IMR-90 (cell line): Measurements from ENCODE around the gene SAA1. TPM values are rescaled to one million over a fixed set of nuclear protein-coding genes. Genes with fewer than 3 reads are reported as not detected.

Source experiments
- ATAC-seq: fragments of 200-7000 bp; cut with Tn5 transposase; 2 replicates; pipeline ENCODE4 v1.9.1; 2020; ENCODE audit warnings: low read depth, mild to moderate bottlenecking, moderate library complexity
- Bru-seq: library from RNA; stranded (reverse); fragments of 400-500 nt; gene quantifications from one replicate; lab custom pipeline; 2021; lab: Mats Ljungman, UMichigan
- BruChase-seq, 2 experiments: library from RNA; stranded (reverse); fragments of 400-500 nt; gene quantifications; one replicate each; lab custom pipeline; 2021; lab: Mats Ljungman, UMichigan
- BruUV-seq: library from RNA; stranded (reverse); fragments of 400-500 nt; replicated peaks from 2 replicates; lab custom pipeline; 2021; lab: Mats Ljungman, UMichigan
- CTCF ChIA-PET: fragments of 300-600 bp; formaldehyde crosslinking; extraction: SDS; loops from one replicate; lab custom pipeline; 2021; ENCODE audit warnings: antibody characterized with exemption; lab: Yijun Ruan, JAX
- POLR2A ChIA-PET: fragments of 300-600 bp; sonication (Branson Sonifier 250); formaldehyde crosslinking; loops from one replicate; lab custom pipeline; 2022; ENCODE audit warnings: antibody characterized with exemption; ENCODE audit not compliant: unreplicated experiment; lab: Charles Lee
- DNase-seq: peaks from one replicate; pipeline ENCODE4 v3.0.0; 2013
- H2AFZ ChIP-seq: replicated peaks from 2 replicates; pipeline ENCODE3; 2013; ENCODE audit warnings: low read length, mild to moderate bottlenecking; ENCODE audit not compliant: poor library complexity
- H2AK5ac ChIP-seq: 2 replicates; pipeline ENCODE4 v1.6.1; 2013; ENCODE audit warnings: low read depth, low read length, inconsistent platforms
- H2AK9ac ChIP-seq: replicated peaks from 2 replicates; pipeline ENCODE3; 2013; ENCODE audit warnings: mild to moderate bottlenecking, low read depth, low read length, moderate library complexity; ENCODE audit not compliant: poor library complexity
- H2BK120ac ChIP-seq: 2 replicates; pipeline ENCODE4 v1.6.1; 2013; ENCODE audit warnings: low read depth, low read length, inconsistent platforms
- H2BK15ac ChIP-seq: 3 replicates; pipeline ENCODE4 v1.6.1; 2013; ENCODE audit warnings: low read depth, low read length, inconsistent platforms
- H2BK20ac ChIP-seq: 2 replicates; pipeline ENCODE4 v1.6.1; 2013; ENCODE audit warnings: low read depth, mild to moderate bottlenecking, inconsistent platforms, low read length, moderate library complexity
- H2BK5ac ChIP-seq: 2 replicates; pipeline ENCODE4 v1.6.1; 2013; ENCODE audit warnings: mild to moderate bottlenecking, low read depth, low read length, inconsistent platforms; ENCODE audit not compliant: poor library complexity, severe bottlenecking
- H3K14ac ChIP-seq: replicated peaks from 2 replicates; pipeline ENCODE4 v1.6.1; 2013; ENCODE audit warnings: low read depth, low read length, inconsistent platforms
- H3K18ac ChIP-seq: 2 replicates; pipeline ENCODE4 v1.6.1; 2013; ENCODE audit warnings: low read depth, low read length, control low read depth
- H3K23ac ChIP-seq: 2 replicates; pipeline ENCODE4 v1.6.1; 2013; ENCODE audit warnings: low read depth, low read length, inconsistent platforms
- H3K27ac ChIP-seq: 2 replicates; pipeline ENCODE4 v1.5.1; 2013; ENCODE audit warnings: mild to moderate bottlenecking, control low read depth, low read length; ENCODE audit not compliant: insufficient read depth
- H3K27me3 ChIP-seq: 2 replicates; pipeline ENCODE4 v1.6.1; 2013; ENCODE audit warnings: low read length; ENCODE audit not compliant: control insufficient read depth, insufficient read depth
- H3K36me3 ChIP-seq: 2 replicates; pipeline ENCODE4 v1.6.1; 2013; ENCODE audit warnings: low read length, mixed read lengths; ENCODE audit not compliant: control insufficient read depth, insufficient read depth
- H3K4ac ChIP-seq: 2 replicates; pipeline ENCODE4 v1.6.1; 2013; ENCODE audit warnings: low read depth, low read length, inconsistent platforms
- H3K4me1 ChIP-seq: 2 replicates; pipeline ENCODE4 v1.6.1; 2013; ENCODE audit warnings: low read length, mixed read lengths; ENCODE audit not compliant: control insufficient read depth, insufficient read depth
- H3K4me2 ChIP-seq: 2 replicates; pipeline ENCODE4 v1.6.1; 2013; ENCODE audit warnings: low read depth, mild to moderate bottlenecking, control low read depth, low read length, moderate library complexity
- H3K4me3 ChIP-seq: 2 replicates; pipeline ENCODE4 v1.5.1; 2013; ENCODE audit warnings: low read depth, mild to moderate bottlenecking, control low read depth, low read length, moderate library complexity; ENCODE audit not compliant: insufficient read depth
- H3K56ac ChIP-seq: 2 replicates; pipeline ENCODE4 v1.6.1; 2013; ENCODE audit warnings: low read length, inconsistent platforms; ENCODE audit not compliant: insufficient read depth; ENCODE audit errors: extremely low read depth
- H3K79me1 ChIP-seq, 2 experiments: 2 replicates each; pipeline ENCODE4 v1.6.1; 2013; ENCODE audit warnings: low read length in 2 of 2, inconsistent platforms in 1 of 2, low read depth in 1 of 2
- H3K9ac ChIP-seq: 2 replicates; pipeline ENCODE4 v1.6.1; 2013; ENCODE audit warnings: low read depth, low read length, control low read depth
- H3K9me1 ChIP-seq: 2 replicates; pipeline ENCODE4 v1.6.1; 2013; ENCODE audit warnings: low read length, inconsistent platforms; ENCODE audit not compliant: insufficient read depth
- H3K9me3 ChIP-seq: 2 replicates; pipeline ENCODE4 v1.6.1; 2013; ENCODE audit warnings: low read length; ENCODE audit not compliant: control insufficient read depth, insufficient read depth
- H4K20me1 ChIP-seq: 2 replicates; pipeline ENCODE4 v1.6.1; 2013; ENCODE audit warnings: low read length, inconsistent platforms; ENCODE audit not compliant: insufficient read depth
- H4K5ac ChIP-seq: 2 replicates; pipeline ENCODE4 v1.6.1; 2013; ENCODE audit warnings: mild to moderate bottlenecking, low read depth, low read length, control low read depth
- H4K8ac ChIP-seq, 2 experiments: 2 replicates each; pipeline ENCODE4 v1.6.1; 2013; ENCODE audit warnings: low read depth in 2 of 2, low read length in 2 of 2, control low read depth in 1 of 2, inconsistent platforms in 1 of 2
- H4K91ac ChIP-seq: 2 replicates; pipeline ENCODE4 v1.6.1; 2013; ENCODE audit warnings: low read depth, low read length, inconsistent platforms; ENCODE audit not compliant: insufficient read depth
- CEBPB ChIP-seq: IDR thresholded peaks from 2 replicates; pipeline ENCODE4 v1.6.1; 2012; ENCODE audit warnings: low read depth, low read length, improper control_type of control experiment
- FOS ChIP-seq: fragments of 150-350 bp; IDR thresholded peaks from 2 replicates; pipeline ENCODE4 v1.6.1; 2016; ENCODE audit warnings: low read depth, low read length
- MAFK ChIP-seq: IDR thresholded peaks from 2 replicates; pipeline ENCODE4 v1.6.1; 2012; ENCODE audit warnings: low read depth, low read length, improper control_type of control experiment
- MAZ ChIP-seq: IDR thresholded peaks from 2 replicates; pipeline ENCODE4 v1.6.1; 2012; ENCODE audit warnings: low read depth, mild to moderate bottlenecking, low read length, improper control_type of control experiment, moderate library complexity, borderline replicate concordance
- NFE2L2 ChIP-seq: fragments of 150-350 bp; IDR thresholded peaks from 2 replicates; pipeline ENCODE4 v1.6.1; 2016; ENCODE audit warnings: low read depth, mild to moderate bottlenecking, low read length
- RCOR1 ChIP-seq: IDR thresholded peaks from 2 replicates; pipeline ENCODE4 v1.6.1; 2012; ENCODE audit warnings: mild to moderate bottlenecking, low read length, improper control_type of control experiment; ENCODE audit not compliant: insufficient replicate concordance
- RFX5 ChIP-seq: IDR thresholded peaks from 2 replicates; pipeline ENCODE4 v1.8.0; 2012; ENCODE audit warnings: low read depth, mild to moderate bottlenecking, low read length, moderate library complexity
- SMC3 ChIP-seq: fragments of 150-350 bp; IDR thresholded peaks from 2 replicates; pipeline ENCODE4 v1.6.1; 2016; ENCODE audit warnings: low read depth, mild to moderate bottlenecking, antibody characterized with exemption, low read length, moderate library complexity
- USF2 ChIP-seq: fragments of 150-350 bp; IDR thresholded peaks from 2 replicates; pipeline ENCODE4 v1.6.1; 2017; ENCODE audit warnings: mild to moderate bottlenecking, antibody characterized with exemption, low read length, low read depth
- WGBS, 2 experiments: methylation state at CpG; one replicate each; pipeline versions ENCODE4 v1.1.5 to v1.1.7; 2013; ENCODE audit warnings: missing lambda C conversion rate in 2 of 2; ENCODE audit not compliant: insufficient read length in 1 of 2; ENCODE audit errors: extremely low coverage in 2 of 2; 5-methylcytosine and 5-hydroxymethylcytosine counted together
- dilution Hi-C: fragments of 300-500 bp; cut with HindIII; formaldehyde crosslinking; loops from one replicate; pipeline ENCODE4 v1.14.3; 2018; ENCODE audit warnings: low sequenced_read_pairs; ENCODE audit not compliant: unreplicated experiment
- in situ Hi-C: fragments of 300-500 bp; cut with MboI; formaldehyde crosslinking; loops from 3 replicates; pipeline ENCODE4 v1.14.3; 2019; ENCODE audit warnings: low sequenced_read_pairs, inconsistent platforms, mixed read lengths
- intact Hi-C: fragments of 100-400 bp; cut with micrococcal nuclease; formaldehyde crosslinking; loops from 2 replicates; pipeline ENCODE4 v1.10.0; 2022
- long read RNA-seq: library from polyadenylated mRNA; unstranded; transcript quantifications from one replicate; pipeline ENCODE4 v2.0.0, GENCODE V29; 2021; ENCODE audit not compliant: unreplicated experiment
- polyA plus RNA-seq, 3 experiments: library from polyadenylated mRNA; depleted of rRNA; stranded (reverse); fragments of >200 nt; gene quantifications; 2 replicates each; pipeline ENCODE4 v1.2.3, GENCODE V29; 2012; ENCODE audit warnings: low replicate concordance in 1 of 3
- total RNA-seq: library from RNA; depleted of rRNA; stranded (reverse); fragments of >200 nt; gene quantifications from 2 replicates; pipeline ENCODE4 v1.2.3, GENCODE V29; 2012; rRNA removed

The SAA1 gene
- total RNA-seq (not detected in 2 replicates), polyA plus RNA-seq (2012; rRNA removed) (not detected in 2 replicates), Bru-seq, nascent RNA (not detected), BruChase-seq, experiment 1, labeled RNA remaining after a 6-hour chase (not detected), BruChase-seq, experiment 2, labeled RNA remaining after a 2-hour chase (not detected)
- polyA plus RNA-seq (2012; cell fraction: cytosol; rRNA removed): not detected in 2 replicates
- not detected in 2 replicates for polyA plus RNA-seq (2012; cell fraction: nucleus; rRNA removed; ENCODE audit: low replicate concordance)
- long read RNA-seq: 0 reads

GRCh38 chr11:18265949-18266348, at the start of gene SAA1:
SAA1 (plus strand) TSS chr11:18266264; CDS start chr11:18266888, 624 bp downstream.
- Histone ChIP-seq H3K36me3 (no peaks in the 10 kb centered on the region), H3K18ac (no peak within 1 kb of the TSS), H4K8ac (no peak within 1 kb of the TSS), H2BK5ac (no peak within 1 kb of the TSS), H3K23ac (no peak within 1 kb of the TSS), H3K9me1 (no peaks in the 10 kb centered on the region), H2AK9ac (no peak within 1 kb of the TSS), H3K27me3 (peaks cover 8% of the 10 kb centered on the region), H3K4me2 (no peak within 1 kb of the TSS), H3K4me3 (no peak within 1 kb of the TSS), H3K56ac (no peak within 1 kb of the TSS), H2BK15ac (no peak within 1 kb of the TSS), H4K91ac (no peak within 1 kb of the TSS), H3K4ac (no peak within 1 kb of the TSS), H3K4me1 (no peaks in the 10 kb centered on the region), H3K14ac (no peak within 1 kb of the TSS), H3K79me1 (no peaks in the 10 kb centered on the region), H3K27ac (no peak within 1 kb of the TSS), H2BK120ac (no peak within 1 kb of the TSS), H3K9ac (no peak within 1 kb of the TSS), H2AK5ac (no peak within 1 kb of the TSS), H4K20me1 (no peaks in the 10 kb centered on the region), H2BK20ac (no peak within 1 kb of the TSS), H4K5ac (no peak within 1 kb of the TSS), H3K9me3 (no peaks in the 10 kb centered on the region), H2AFZ (no peak within 1 kb of the TSS)
- DNase-seq (no peak), ATAC-seq (no peak)
- TF ChIP-seq FOS (no peak), MAZ (no peak), CEBPB (no peak), MAFK (no peak), RFX5 (no peak), USF2 (no peak), SMC3 (no peak), NFE2L2 (no peak), RCOR1 (no peak)
- WGBS, 2 experiments: 100% methylated on average over 1 of the region's 8 CpGs; no CpG with 5 or more reads in 1 of the 2 experiments
- intact Hi-C loops: no loop called here
- dilution Hi-C loops: no loop called here
- ChIA-PET CTCF (no interaction called here), POLR2A (no interaction called here)
- no TSS peak for BruUV-seq
- in situ Hi-C loops: no loop called here
